Bronchial epithelial cell (primary cell): ENCODE measurements around the gene SAFB. TPM values are rescaled to one million over a fixed set of nuclear protein-coding genes. Genes with fewer than 3 reads are reported as not detected.

Experiments
- DNase-seq: peaks from one replicate; pipeline ENCODE4 v3.0.0-alpha.2; 2010; ENCODE audit warnings: low read depth
- FAIRE-seq: peaks from 2 replicates; lab custom pipeline; 2011; peaks lifted over from hg19 to GRCh38; lab: Jason Lieb, UNC
- H3K27me3 ChIP-seq: 2 replicates; pipeline ENCODE4 v1.5.1; 2011; ENCODE audit warnings: low read length; ENCODE audit not compliant: control insufficient read depth, insufficient read depth
- H3K36me3 ChIP-seq: 2 replicates; pipeline ENCODE4 v1.5.1; 2011; ENCODE audit warnings: low read length; ENCODE audit not compliant: control insufficient read depth, insufficient read depth
- H3K4me3 ChIP-seq: 2 replicates; pipeline ENCODE4 v1.5.1; 2011; ENCODE audit warnings: mild to moderate bottlenecking, low read depth, low read length, control low read depth
- CTCF ChIP-seq: IDR thresholded peaks from 2 replicates; pipeline ENCODE4 v1.5.1; 2011; ENCODE audit warnings: mild to moderate bottlenecking, moderate library complexity, low read length, control low read depth, inconsistent platforms; ENCODE audit not compliant: insufficient read depth, severe bottlenecking
- total RNA-seq: library from RNA; depleted of rRNA; stranded (reverse); fragments of >200 nt; gene quantifications from 2 replicates; pipeline ENCODE4 v1.2.1, GENCODE V29; 2014

SAFB gene
- total RNA-seq, 1 donor from 2014 or later = 44.0 TPM

DNA sequence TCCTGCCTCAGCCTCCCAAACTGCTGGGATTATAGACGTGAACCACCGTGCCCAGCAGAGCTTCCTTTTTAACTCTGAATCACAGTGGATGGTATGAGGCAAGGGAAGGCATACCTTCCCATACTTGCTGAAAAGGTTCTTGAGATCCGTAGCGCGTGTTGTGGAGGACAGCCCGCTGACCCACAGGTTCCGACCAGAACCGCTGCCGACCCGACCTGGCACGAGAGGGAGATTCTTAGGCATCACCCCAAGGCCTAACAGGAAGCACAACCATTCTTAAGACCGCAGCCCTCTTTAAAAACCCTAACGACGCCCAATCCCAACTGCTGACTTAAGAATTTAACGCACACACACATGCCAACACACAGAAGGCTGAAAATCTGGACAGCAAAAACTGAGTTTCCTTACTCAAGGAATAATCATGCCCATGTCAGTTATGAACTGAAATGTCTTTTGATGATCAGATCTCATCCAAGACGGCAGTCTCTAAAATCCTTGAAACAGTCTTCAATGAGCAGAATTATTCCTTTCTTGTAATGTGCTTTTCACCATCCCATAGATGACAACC lies 12.9 kb upstream of the SAFB start:
- DNase-seq = no peak
- FAIRE-seq = no peak

DNA sequence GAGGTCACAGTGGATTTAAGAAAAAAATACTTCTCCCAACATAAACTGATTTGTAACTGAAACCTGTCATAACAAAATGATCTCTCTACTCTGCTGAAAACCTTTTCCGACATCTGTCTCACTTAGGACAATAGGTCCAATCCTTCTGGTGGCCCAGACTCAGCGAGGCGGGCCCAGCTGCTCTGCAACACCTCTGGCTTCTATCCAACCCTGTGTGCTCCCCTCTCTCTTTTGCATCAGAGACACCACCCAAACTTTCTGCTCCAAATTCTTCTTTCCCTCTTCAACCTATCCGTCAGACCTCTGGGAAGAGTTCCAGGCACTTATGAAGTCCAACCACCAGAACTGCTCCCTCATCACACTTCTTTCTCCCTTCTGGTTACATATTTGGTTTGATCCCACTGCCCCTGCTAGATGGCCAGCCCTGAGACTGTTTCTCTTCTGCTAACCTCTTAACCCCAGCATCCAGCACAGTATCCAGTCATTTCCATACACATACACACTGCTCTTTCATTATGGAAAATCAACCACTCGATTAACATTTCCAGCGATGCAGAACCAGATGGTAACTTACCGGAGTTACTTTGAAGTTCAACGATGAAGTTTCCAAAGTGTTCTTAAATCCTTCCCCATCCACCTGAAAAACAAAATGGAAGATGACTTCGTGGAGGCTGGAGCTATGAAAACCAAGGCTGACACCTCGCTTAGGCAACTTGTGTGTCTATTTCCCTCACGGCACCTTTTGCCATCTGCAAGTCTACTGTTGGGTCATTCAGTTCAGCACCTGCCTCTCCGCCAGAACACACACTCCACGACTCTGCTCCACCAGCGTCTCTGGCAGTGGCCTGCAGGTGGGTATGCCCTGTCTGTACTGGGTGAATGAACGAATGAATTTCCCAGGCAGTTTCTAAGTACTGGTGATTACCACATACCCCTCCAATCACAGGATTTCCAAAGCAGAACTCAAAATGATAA lies 9.7 kb upstream of the SAFB start:
- DNase-seq = no peak
- H3K36me3 ChIP-seq = peaks cover 27% of the 10 kb centered on the region
- H3K4me3 ChIP-seq = no peak overlapping the region
- peak; percentile 72 for FAIRE-seq
- no peak for TF ChIP-seq CTCF
- H3K27me3 ChIP-seq = no peaks in the 10 kb centered on the region

More for the DNA sequence above, 12.9 kb upstream of the SAFB start:
- Histone ChIP-seq H3K36me3 (peaks cover 25% of the 10 kb centered on the region), H3K4me3 (no peak overlapping the region), H3K27me3 (no peaks in the 10 kb centered on the region)
- no peak for TF ChIP-seq CTCF

DNA sequence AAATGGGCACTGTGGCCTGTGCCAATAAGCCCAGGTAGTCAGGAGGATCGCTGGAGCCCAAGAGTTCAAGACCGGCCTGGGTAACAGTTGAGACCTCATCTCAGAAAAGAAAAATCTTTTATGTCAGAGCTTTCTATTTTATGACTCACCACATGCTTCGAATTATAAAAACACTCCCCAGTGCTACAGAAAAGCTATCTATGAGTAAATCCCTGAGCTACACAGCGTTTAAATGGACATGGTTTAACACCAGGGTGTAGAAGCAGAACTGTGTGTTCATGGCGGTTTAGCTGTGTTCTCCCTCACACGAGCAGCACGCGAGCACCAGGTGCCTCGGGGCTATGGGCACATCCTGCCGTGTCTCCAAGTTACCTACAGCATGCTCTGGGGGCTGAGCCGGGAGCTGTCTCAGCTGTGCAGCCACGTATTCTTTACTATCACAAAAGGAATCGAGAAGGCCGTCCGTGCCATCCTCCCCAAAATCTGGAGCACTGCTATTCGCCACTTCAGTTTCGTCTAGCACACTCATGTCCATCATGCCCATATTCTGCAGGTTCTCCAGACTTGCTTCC lies 7.0 kb upstream of the SAFB start:
- TF ChIP-seq CTCF = no peak
- FAIRE-seq (peak; percentile 90), DNase-seq (no peak)
- Histone ChIP-seq H3K36me3 (peaks cover 22% of the 10 kb centered on the region), H3K27me3 (no peaks in the 10 kb centered on the region), H3K4me3 (no peak overlapping the region)

DNA sequence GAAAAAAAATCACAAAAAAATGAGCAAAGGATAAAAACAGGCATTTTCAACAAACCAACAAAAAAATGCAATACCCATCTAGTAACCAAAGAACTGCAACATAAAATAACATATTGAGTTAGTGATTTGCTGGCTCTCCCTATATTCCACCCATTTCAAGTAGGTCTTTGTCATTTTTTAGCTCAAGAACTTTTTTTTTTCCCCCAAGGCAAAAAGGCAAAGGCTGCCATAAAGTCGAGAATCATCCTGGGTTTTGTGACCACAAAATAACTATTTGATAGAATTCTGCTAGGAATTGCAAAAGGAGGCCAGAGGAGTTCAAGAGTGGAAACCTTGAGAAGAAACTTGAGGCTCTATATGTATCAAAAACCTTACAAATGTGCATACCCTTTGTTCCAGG lies 5.8 kb upstream of the SAFB start:
- H3K27me3 ChIP-seq = no peaks in the 10 kb centered on the region
- FAIRE-seq = no peak
- no peak overlapping the region for H3K4me3 ChIP-seq
- no peak for TF ChIP-seq CTCF
- H3K36me3 ChIP-seq = peaks cover 22% of the 10 kb centered on the region
- no peak for DNase-seq

DNA sequence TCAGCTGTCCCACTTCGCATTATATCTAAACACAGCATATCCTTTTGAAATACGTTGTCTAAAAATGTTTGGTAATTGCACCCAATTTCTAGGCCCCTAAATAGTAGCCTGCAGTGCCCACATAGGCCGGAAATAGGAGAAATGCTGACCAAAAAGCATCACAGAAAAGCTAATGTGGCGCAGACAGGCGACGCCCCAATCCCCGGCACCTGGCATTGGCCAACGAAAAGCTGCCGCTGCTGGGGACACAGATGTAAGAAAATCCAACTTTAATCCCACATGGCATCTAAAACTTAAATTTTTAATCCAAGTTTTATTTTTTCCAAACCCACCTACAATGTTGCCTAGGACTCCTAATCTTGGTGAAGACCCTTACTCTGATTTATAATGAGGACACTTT lies 4.3 kb upstream of the SAFB start:
- no peak for TF ChIP-seq CTCF
- DNase-seq = no peak
- Histone ChIP-seq H3K27me3 (no peaks in the 10 kb centered on the region), H3K4me3 (no peak overlapping the region), H3K36me3 (peaks cover 16% of the 10 kb centered on the region)
- FAIRE-seq = no peak
